Keratinocyte (primary cell): ENCODE measurements around the gene BEST3. TPM values are rescaled to one million over a fixed set of nuclear protein-coding genes. Genes with fewer than 3 reads are reported as not detected.

Source experiments
- DNase-seq: peaks from one replicate; pipeline ENCODE4 v3.0.0-alpha.2; 2011; ENCODE audit warnings: low read depth, missing footprints, low spot score
- FAIRE-seq: peaks from 2 replicates; lab custom pipeline; 2011; peaks lifted over from hg19 to GRCh38; lab: Jason Lieb, UNC
- H2AFZ ChIP-seq: 2 replicates; pipeline ENCODE4 v1.6.0; 2012; ENCODE audit warnings: low read length, control low read depth, inconsistent platforms; ENCODE audit not compliant: control insufficient read depth
- H3K27ac ChIP-seq: 2 replicates; pipeline ENCODE4 v1.5.1; 2011; ENCODE audit warnings: low read length; ENCODE audit not compliant: control insufficient read depth, insufficient read depth
- H3K27me3 ChIP-seq: 3 replicates; pipeline ENCODE4 v1.6.0; 2011; ENCODE audit warnings: low read length; ENCODE audit not compliant: control insufficient read depth, insufficient read depth; ENCODE audit errors: extremely low read depth
- H3K36me3 ChIP-seq, 2 experiments: 2 replicates in 1 of 2; 3 replicates in 1 of 2; pipeline ENCODE4 v1.5.1; 2011; ENCODE audit warnings: low read length in 2 of 2, mild to moderate bottlenecking in 1 of 2; ENCODE audit not compliant: control insufficient read depth in 2 of 2, insufficient read depth in 2 of 2; ENCODE audit errors: extremely low read depth in 1 of 2
- H3K4me1 ChIP-seq: 3 replicates; pipeline ENCODE4 v1.5.1; 2011; ENCODE audit warnings: low read length; ENCODE audit not compliant: control insufficient read depth, insufficient read depth; ENCODE audit errors: extremely low read depth
- H3K4me2 ChIP-seq: 3 replicates; pipeline ENCODE4 v1.6.0; 2011; ENCODE audit warnings: low read depth, low read length; ENCODE audit not compliant: control insufficient read depth, insufficient read depth; ENCODE audit errors: extremely low read depth
- H3K4me3 ChIP-seq, 3 experiments: fragments of 200-600 bp in 1 of 3; sonication (generic) in 1 of 3; 2 replicates in 2 of 3; 3 replicates in 1 of 3; pipeline ENCODE4 v1.5.1; 2011 to 2016; ENCODE audit warnings: low read length in 3 of 3, mild to moderate bottlenecking in 3 of 3, control low read depth in 2 of 3, inconsistent platforms in 1 of 3, low read depth in 1 of 3, mixed read lengths in 1 of 3, mixed run types in 1 of 3, moderate library complexity in 1 of 3; ENCODE audit not compliant: control insufficient read depth in 2 of 3, insufficient read depth in 2 of 3; ENCODE audit errors: extremely low read depth in 1 of 3
- H3K79me2 ChIP-seq: 2 replicates; pipeline ENCODE4 v1.6.0; 2012; ENCODE audit warnings: low read length; ENCODE audit not compliant: control insufficient read depth, insufficient read depth
- H3K9ac ChIP-seq: 3 replicates; pipeline ENCODE4 v1.6.0; 2011; ENCODE audit warnings: low read length; ENCODE audit not compliant: control insufficient read depth, insufficient read depth; ENCODE audit errors: extremely low read depth
- H3K9me1 ChIP-seq: 3 replicates; pipeline ENCODE4 v1.6.0; 2011; ENCODE audit warnings: low read length; ENCODE audit not compliant: control insufficient read depth, insufficient read depth; ENCODE audit errors: extremely low read depth
- H3K9me3 ChIP-seq: 2 replicates; pipeline ENCODE4 v1.5.1; 2012; ENCODE audit warnings: low read depth, low read length; ENCODE audit not compliant: control insufficient read depth
- H4K20me1 ChIP-seq: 3 replicates; pipeline ENCODE4 v1.6.0; 2011; ENCODE audit warnings: low read length; ENCODE audit not compliant: control insufficient read depth, insufficient read depth; ENCODE audit errors: extremely low read depth
- CTCF ChIP-seq, 3 experiments: IDR thresholded peaks in 1 of 3; conservative IDR thresholded peaks in 1 of 3; optimal IDR thresholded peaks in 1 of 3; 2 replicates in 2 of 3; 3 replicates in 1 of 3; pipeline versions ENCODE3 to v1.5.1; 2011; ENCODE audit warnings: low read length in 3 of 3, mild to moderate bottlenecking in 3 of 3, moderate library complexity in 2 of 3, control low read depth in 1 of 3, inconsistent platforms in 1 of 3; ENCODE audit not compliant: insufficient read depth in 2 of 3; ENCODE audit errors: extremely low read depth in 1 of 3
- EZH2 ChIP-seq: IDR thresholded peaks from one replicate; pipeline ENCODE4 v1.6.1; 2012; ENCODE audit warnings: inconsistent platforms, mild to moderate bottlenecking, low read length, moderate library complexity
- dilution Hi-C: fragments of 300-500 bp; cut with MboI; formaldehyde crosslinking; loops from one replicate; pipeline ENCODE4 v1.7.0; 2020; ENCODE audit warnings: low sequenced_read_pairs; ENCODE audit not compliant: extremely low pct_ligation_motif_present
- polyA plus RNA-seq, 5 experiments: library from polyadenylated mRNA; depleted of rRNA in 3 of 5; stranded (reverse) in 3 of 5; stranded (forward) in 1 of 5; unstranded in 1 of 5; fragments of >200 nt; gene quantifications; 1 replicate in 1 of 5; 2 replicates in 3 of 5; 3 replicates in 1 of 5; pipeline versions ENCODE4 v1.2.1 to v1.2.3, GENCODE V29; 2011 to 2012; ENCODE audit warnings: missing spikeins in 2 of 5, low read depth in 1 of 5, low replicate concordance in 1 of 5

Gene BEST3
- polyA plus RNA-seq, 1 donor (not counting 4 experiments of a cell fraction or from before 2014, with no cell fraction given), result 0.07 TPM

- H2AFZ ChIP-seq, result no peak overlapping the region
- FAIRE-seq, result no peak
- H3K79me2 ChIP-seq, result no peaks in the 10 kb centered on the region
- H3K36me3 ChIP-seq, result no peaks in the 10 kb centered on the region
- no peak for DNase-seq
- no peaks in the 10 kb centered on the region for H4K20me1 ChIP-seq
- dilution Hi-C loops, result no loop called here
- no peak overlapping the region for H3K4me3 ChIP-seq
- TF ChIP-seq EZH2, result no peak
- no peak for TF ChIP-seq CTCF (optimal IDR thresholded peaks at IDR 0.05 in 1 of 3, IDR thresholded peaks at IDR 0.05 in 1 of 3, conservative IDR thresholded peaks at IDR 0.05 in 1 of 3; ENCODE audit: extremely low read depth in 1 of 3, insufficient read depth in 2 of 3, low read length in 3 of 3)
- no peaks in the 10 kb centered on the region for H3K9me1 ChIP-seq
- no peak overlapping the region for H3K9ac ChIP-seq
- H3K9me3 ChIP-seq, result no peaks in the 10 kb centered on the region
- no peak overlapping the region for H3K27ac ChIP-seq
- peaks cover 16% of the 10 kb centered on the region for H3K27me3 ChIP-seq
- no peak overlapping the region for H3K4me2 ChIP-seq
- no peaks in the 10 kb centered on the region for H3K4me1 ChIP-seq
These were observed 80.1 kb downstream of the BEST3 start for GRCh38 chr12:69619050-69619449.

GRCh38 chr12:69616025-69616424 is 83.1 kb downstream of the BEST3 start:
- H3K27me3 ChIP-seq, result peaks cover 7% of the 10 kb centered on the region
- H3K4me3 ChIP-seq, result no peak overlapping the region
- H3K36me3 ChIP-seq, result no peaks in the 10 kb centered on the region
- no peak overlapping the region for H3K9ac ChIP-seq
- H3K9me3 ChIP-seq, result no peaks in the 10 kb centered on the region
- DNase-seq (no peak), FAIRE-seq (no peak)
- no peak overlapping the region for H2AFZ ChIP-seq
- no peaks in the 10 kb centered on the region for H3K9me1 ChIP-seq
- TF ChIP-seq CTCF (optimal IDR thresholded peaks at IDR 0.05 in 1 of 3, IDR thresholded peaks at IDR 0.05 in 1 of 3, conservative IDR thresholded peaks at IDR 0.05 in 1 of 3; ENCODE audit: extremely low read depth in 1 of 3, insufficient read depth in 2 of 3, low read length in 3 of 3) (no peak), EZH2 (no peak)
- H4K20me1 ChIP-seq, result no peaks in the 10 kb centered on the region
- no peak overlapping the region for H3K27ac ChIP-seq
- H3K79me2 ChIP-seq, result no peaks in the 10 kb centered on the region
- H3K4me1 ChIP-seq, result no peaks in the 10 kb centered on the region
- dilution Hi-C loops, result no loop called here
- H3K4me2 ChIP-seq, result no peak overlapping the region
